ENCODE measurements around the gene SLC37A2.

SLC37A2 gene

DNA sequence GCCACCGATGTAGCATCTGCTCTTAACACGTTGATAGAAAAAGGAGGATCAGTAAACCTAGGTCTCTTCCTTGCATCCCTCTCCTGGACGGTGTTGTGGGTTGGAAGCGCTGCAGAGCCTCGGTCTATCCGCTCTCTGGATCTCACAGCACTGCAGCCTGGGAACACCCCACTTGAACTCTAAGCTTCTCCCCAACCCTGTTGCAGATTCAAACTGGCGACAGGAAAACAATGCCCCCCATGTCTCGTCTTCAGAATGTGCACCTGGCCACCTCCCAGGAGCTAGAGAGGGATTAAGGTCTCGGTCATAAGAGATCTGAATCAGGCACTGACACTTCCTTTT is 47.9 kb downstream of the SLC37A2 start:
- no peak for DNase-seq (ENCODE audit: low read depth, low spot score)

DNA sequence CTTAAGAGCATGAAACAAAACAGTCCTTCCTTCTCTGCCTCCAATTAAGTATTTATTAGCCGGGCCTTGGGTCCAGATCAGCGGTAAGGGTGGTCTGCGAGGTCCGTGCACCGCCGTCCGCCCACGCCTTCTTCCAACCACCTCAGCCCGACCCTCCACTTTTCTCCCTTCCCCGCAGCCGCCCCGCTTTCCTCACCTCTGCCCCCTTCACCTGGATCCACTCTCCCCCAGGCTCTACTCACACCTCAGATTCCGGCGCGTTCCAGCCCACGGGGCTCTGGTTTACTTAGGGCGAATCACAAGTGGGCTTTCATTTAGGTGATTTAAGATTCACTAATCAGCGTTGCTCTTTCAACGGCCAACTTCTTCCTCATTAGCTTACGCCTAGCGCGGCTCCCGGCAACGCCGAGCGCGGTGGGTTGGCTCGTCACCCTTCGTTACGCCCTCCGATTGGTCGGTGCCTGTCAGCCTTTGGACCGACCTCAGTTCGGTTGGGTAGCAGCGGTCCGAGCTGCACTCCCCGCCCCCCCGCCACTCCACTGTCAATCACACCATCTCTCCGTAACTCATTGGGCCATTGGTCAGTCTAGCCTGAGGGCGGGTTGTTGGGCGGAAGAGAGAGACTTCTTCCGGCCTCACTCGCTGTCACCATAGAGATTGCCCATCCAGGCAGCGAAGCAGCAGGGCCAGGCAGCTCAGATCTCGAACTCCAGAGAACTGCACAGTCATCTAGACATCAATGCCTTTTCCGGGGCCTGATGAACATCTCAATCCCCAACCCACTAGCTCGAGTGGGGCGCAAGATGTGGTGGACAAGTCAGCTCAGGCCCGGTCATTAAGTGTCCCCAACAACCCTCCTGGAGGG is 48.5 kb downstream of the SLC37A2 start, which contains the start of gene TMEM218:
TSS of gene TMEM218 (minus strand) at position 284 of the 865 bp plus-strand sequence. CDS start 9,385 bp downstream, outside the sequence.
- DNase-seq (ENCODE audit: low read depth, low spot score) = peak; percentile 99

DNA sequence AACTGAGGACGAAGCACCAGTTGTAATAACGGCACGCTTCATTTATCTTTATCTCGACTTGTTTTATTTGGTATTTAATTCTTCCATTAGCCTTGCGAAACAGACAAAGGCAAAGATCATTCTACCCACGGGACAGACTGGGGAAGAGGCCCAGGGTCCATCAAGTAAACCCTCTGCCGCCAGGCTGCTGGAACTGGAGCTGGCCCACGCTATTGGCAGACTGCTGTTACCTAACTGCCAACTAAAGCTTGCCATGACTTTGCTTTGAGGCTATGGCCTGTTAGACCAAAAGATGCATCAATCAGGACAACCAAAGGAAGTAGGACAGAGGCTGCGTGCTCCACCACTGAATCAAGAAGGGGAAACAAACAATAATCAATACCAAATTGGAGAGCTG is 49.1 kb downstream of the SLC37A2 start:
- DNase-seq (ENCODE audit: low read depth, low spot score) = no peak

DNA sequence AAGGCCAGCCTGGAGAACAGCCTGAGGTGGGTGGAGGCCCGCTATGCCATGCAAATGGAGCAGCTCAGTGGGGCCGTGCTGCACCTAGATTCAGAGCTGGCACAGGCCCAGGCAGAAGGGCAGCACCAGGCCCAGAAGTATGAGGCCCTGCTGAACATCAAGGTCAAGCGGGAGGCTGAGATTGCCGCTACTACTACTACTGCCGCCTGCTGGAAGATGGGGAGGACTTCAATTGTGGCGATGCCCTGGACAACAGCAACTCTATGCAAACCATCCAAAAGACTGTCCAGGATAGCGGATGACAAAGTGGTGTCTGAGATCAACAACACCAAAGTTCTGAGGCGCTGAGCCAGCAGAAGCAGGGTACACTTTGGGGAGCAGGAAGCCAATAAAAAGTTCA is 51.4 kb downstream of the SLC37A2 start:
- DNase-seq (ENCODE audit: low read depth, low spot score) = no peak

DNA sequence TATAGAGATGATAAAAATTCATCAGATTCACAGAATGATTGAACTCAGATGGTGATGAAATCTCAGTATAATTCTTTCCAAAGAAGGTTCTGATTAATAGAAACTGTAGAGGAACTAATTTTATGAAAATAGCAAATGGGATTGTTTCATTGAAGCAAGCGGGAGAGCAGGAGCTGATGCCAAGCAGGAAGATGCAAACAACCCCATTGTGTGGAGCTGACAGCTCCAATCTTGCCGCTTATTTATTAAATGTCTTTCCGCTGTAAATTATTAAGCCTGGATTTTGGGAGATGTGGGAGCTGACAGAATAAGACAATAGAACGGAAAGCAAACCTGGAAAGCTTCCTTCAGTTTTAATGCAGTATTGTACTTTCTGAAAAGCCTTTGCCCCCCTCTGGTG is 54.3 kb downstream of the SLC37A2 start:
- DNase-seq (ENCODE audit: low read depth, low spot score) = no peak

DNA sequence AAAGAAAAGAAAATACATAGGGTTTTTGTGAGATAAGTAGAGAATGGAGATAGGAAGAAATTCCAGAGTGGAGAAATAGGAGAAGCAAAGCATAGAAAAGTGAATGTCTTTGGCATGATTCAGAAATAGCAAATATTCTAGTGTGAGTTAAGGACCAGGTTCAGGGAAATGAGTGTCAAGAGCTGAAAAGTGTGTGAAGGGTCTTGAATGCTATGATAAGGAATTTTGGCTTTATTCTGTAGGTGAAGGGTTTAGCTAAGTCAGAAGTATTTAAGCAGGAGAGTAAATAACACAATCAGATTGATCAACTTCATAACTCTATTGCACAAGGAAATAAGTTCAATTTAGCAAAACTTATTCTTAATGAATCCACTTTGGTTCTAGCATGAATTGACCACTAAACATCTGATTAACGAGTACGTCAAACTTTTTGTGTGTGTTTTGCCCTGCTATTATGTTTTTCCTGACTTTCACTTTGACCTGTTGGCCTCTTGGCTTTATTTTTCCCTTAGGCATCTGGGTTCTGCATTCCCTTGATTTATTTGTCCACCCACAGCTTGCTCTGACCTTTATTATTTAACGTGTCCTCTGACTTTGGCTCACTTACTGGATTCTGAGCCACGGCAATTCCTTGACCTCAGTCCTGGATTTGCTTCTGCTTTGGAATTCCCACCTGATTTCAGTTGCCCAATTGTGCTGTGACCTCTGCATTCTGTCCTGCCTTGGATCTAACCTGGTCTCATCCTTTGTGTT is 60.3 kb downstream of the SLC37A2 start:
- DNase-seq (ENCODE audit: low read depth, low spot score) = no peak

DNA sequence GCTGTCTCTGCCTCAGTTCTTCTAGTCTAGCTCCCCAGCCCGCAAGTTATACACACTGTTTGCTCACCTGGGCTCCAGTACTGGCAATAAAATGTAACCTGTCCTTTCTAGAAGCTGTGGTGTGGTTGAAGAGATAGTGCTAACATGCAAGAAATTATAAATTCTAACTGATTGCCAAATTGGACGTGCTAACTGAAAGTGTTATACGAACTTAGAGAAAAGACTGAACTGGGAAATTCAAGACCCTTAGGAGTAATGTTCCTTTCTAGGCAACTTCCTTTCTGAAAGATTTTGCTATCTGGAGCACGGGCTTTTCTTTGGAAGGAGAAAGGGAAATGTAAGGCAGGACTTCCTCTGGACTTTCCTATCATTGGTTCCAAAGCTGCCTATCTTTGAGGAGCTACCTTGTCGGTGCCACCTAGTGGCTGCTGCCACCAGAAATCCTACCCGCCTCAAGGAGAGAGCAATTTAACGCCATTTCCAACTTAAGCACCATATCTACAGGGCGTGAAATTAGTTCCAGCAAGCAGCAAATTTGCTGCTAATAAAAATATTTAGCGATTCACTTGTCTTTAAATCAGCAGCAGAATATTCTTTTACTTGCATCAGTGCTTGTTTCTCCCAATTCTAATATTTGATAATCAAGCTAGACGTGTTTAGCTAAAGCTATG is 61.0 kb downstream of the SLC37A2 start:
- no peak for DNase-seq (ENCODE audit: low read depth, low spot score)

DNA sequence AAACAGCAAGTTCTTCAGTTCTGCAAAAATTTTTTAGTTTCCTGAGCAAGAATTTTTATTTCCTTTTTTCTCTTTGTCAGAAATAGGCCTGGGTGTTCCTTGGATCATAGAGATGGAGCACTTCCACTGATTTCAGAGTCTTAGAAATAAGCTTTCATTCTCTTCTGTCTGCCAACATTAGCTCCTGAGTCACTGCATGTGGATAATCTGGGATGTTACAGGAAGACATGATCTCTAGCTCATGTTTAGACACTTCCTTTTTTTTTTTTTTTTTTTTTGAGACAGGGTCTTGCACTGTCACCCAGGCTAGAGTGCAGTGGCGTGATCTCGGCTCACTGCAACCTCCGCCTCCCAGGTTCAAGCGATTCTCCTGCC is 61.5 kb downstream of the SLC37A2 start:
- DNase-seq (ENCODE audit: low read depth, low spot score) = no peak

DNA sequence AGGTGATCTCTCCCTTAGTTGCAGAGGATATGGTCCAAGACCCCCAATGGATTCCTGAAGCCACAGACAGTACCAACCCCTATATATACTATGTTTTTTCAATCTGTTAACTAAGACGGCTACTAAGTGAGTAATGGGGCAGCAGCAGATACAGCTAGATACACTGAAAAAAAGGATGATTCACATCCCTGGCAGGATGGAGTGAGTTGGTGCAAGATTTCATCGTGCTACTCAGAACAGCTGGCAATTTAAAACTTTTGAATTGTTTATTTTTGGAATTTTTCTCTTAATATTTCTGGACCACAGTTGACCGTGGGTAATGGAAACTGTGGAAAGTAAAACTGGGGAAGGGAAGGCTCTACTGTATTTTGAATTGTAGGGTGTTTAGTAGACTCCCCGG is 65.3 kb downstream of the SLC37A2 start:
- DNase-seq (ENCODE audit: low read depth, low spot score) = no peak

DNA sequence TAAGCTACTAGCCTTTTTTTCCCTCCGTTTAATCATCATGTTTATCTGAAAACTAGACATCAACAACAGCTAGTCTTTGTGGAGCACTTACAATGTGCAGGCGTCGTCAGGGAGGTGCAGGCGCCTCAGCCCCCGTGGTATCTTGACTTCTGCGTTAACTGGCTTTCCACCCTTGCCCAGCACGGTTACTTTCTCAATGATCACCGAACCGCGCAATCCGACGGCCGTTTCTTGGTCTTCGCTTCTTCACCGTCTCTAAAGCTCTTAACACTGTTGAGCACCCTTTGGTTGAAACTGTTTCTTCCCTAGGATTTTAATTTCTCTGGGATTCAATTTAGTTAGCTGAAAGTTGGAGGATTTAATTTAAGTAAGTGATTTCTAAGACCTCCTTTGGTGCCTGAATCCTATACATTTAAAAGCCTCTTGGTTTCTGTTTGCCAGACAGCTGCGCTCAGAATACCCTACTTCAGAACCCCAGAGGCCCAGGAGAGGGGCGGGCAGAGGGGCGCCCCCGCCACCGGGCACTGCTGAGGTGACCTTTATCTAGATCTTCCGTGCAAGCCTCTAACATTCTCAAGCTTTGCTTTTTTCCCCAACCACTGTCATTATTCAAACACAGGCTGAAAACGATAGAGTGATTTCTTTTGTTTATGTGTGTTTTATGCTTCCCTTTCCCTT is 66.3 kb downstream of the SLC37A2 start:
- no peak for DNase-seq (ENCODE audit: low read depth, low spot score)

DNA sequence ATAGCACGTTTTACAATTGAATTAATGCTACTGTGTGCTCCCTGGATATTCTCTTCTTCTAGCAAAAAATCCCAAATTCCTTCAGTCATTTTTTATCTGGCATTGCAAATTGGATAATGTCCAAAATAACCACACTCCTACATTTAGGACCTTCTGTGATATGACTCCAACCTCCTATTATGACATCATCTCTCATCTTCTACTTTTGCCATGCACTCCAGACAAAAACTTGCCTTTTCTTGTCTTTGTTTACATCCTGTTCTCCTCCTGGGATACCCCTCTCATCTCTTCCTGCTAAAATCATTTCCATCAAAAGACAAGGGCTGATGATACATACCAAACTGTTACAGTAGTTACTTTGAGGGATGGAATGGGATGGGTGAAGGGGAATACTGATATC is 69.0 kb downstream of the SLC37A2 start:
- DNase-seq (ENCODE audit: low read depth, low spot score) = no peak

DNA sequence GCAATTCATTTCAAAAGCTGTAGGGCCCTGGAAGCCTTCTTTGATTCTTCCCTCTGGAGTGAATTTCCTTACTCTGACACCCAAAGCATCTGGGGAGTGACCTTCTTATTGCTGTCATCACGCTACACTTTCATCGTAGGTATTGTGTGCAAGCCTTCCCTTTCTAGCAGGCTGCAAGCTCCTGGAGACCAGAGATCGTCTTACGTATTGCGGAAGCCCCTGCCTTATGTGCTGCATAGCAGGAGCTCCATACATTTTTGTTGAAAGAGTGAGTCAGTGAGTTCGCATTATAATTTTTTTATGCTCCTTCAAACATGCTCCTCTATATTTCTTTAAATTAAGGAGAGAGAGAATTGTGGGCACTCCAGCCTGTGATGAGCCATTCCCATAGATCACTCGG is 69.5 kb downstream of the SLC37A2 start:
- no peak for DNase-seq (ENCODE audit: low read depth, low spot score)

DNA sequence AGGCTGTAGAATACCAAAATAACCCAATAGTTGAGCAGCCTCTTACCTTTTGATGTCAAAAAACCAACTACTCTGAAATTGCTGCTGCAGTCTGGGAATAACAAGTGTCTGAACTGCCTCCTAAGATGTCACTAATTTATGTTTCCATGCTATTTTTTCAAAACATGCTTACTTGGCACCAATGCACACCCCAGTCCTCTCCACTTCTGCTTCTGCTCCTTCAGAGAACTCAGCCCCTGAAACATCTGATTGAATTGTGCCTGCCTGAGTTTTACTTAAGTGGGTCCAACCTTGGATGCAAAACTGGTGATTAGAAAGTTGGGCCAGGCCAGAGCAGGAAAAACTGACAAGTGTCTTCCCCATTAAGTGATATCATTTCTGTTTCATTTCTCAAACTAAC is 72.9 kb downstream of the SLC37A2 start:
- DNase-seq (ENCODE audit: low read depth, low spot score) = no peak

DNA sequence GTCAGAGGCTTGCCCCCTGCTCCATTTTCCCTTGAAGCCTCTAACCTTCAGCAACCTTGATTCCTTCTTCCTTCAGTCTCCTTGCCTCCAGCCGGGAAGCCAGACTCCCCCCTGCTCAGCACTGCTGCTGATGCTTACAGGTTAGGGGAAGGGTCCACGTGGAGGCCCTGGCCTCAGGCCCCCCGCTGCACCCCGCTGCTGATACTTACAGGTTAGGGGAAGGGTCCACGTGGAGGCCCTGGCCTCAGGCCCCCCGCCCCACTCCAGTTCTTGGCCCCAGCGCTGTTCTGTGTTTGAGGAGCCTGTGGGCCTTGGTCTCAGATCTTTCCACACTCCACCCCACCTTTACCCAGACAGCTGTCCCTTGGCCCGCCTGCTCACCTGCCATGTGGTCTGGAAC is 75.9 kb downstream of the SLC37A2 start:
- no peak for DNase-seq (ENCODE audit: low read depth, low spot score)

DNA sequence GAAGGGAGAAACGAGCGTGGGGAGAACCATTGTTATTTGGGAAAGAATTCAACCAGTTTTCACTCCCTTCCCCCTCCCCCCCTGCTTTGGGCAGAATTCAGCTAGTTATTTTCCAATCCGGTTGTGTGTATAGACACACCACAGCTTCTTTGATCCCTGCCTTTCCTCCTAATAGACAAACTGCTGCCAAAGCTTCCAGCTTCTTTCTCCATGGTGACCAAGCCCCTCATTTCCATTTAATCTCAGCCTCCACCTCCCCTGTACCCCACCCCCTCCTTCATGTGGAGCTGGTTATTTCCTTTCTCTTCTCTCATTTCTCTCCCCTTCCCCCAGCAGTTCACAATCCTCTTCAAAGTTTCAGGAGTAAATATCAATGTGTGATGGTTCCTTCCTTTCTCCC is 76.7 kb downstream of the SLC37A2 start:
- no peak for DNase-seq (ENCODE audit: low read depth, low spot score)
